Testis (tissue), 3 donors: ENCODE data around the gene CARS1. TPM values are rescaled to one million over a fixed set of nuclear protein-coding genes. Genes with fewer than 3 reads are reported as not detected.

Experiments used
- DNase-seq: peaks from one replicate; pipeline ENCODE4 v3.0.0-alpha.2; 2019
- H3K27ac ChIP-seq, 2 donors: fragments of 200-600 bp; sonication (generic); one replicate each; pipeline ENCODE4 v1.5.1; 2019
- H3K27me3 ChIP-seq: fragments of 200-600 bp; sonication (generic); one replicate; pipeline ENCODE4 v1.5.1; 2019
- H3K36me3 ChIP-seq: fragments of 200-600 bp; sonication (generic); one replicate; pipeline ENCODE4 v1.5.1; 2017; ENCODE audit warnings: low read depth; ENCODE audit errors: missing control alignments
- H3K4me1 ChIP-seq: fragments of 200-600 bp; sonication (generic); one replicate; pipeline ENCODE4 v1.5.1; 2019
- H3K4me3 ChIP-seq, 2 donors: fragments of 200-600 bp; sonication (generic); one replicate each; pipeline ENCODE4 v1.5.1; 2017 to 2019
- H3K9me3 ChIP-seq: fragments of 200-600 bp; sonication (generic); one replicate; pipeline ENCODE4 v1.5.1; 2017
- POLR2A ChIP-seq: fragments of 450-650 bp; IDR thresholded peaks from one replicate; pipeline ENCODE4 v1.6.1; 2017; ENCODE audit warnings: antibody characterized with exemption, mild to moderate bottlenecking, moderate library complexity
- WGBS, 2 donors: methylation state at CpG; one replicate each; pipeline ENCODE4 v1.1.5; 2018; 5-methylcytosine and 5-hydroxymethylcytosine counted together
- intact Hi-C: fragments of 100-400 bp; cut with DNase I; formaldehyde crosslinking; loops from one replicate; pipeline ENCODE4 v1.15.1; 2023; ENCODE audit warnings: low total_unique reads
- polyA plus RNA-seq: library from polyadenylated mRNA; stranded (reverse); fragments of 350-450 nt; fragmentation: Illumina TruSeq; extraction: RNeasy Lipid Tissue Mini Kit (QIAGEN cat#74804); gene quantifications from one replicate; pipeline ENCODE4 v1.2.3, GENCODE V29; 2014; ENCODE audit warnings: low read depth, low replicate concordance; ENCODE audit not compliant: insufficient read depth
- total RNA-seq, 2 donors: library from RNA; depleted of rRNA; stranded (reverse); fragments of >200 nt; gene quantifications; one replicate each; pipeline ENCODE4 v1.2.3, GENCODE V29; 2016
- TF ChIP-seq, protein P1 (sequence below), 3 experiments: fragments of 450-650 bp in 2 of 3; fragments of 200-600 bp in 1 of 3; sonication (generic) in 1 of 3; IDR thresholded peaks; one replicate each; pipeline ENCODE4 v1.5.1; 2016 to 2019; ENCODE audit warnings: antibody characterized with exemption in 3 of 3, mild to moderate bottlenecking in 2 of 3, moderate library complexity in 1 of 3

Gene CARS1
- total and polyA plus RNA-seq, 3 donors from 2014 or later: 34.8 to 48.2 (median 43.8) TPM

- Histone ChIP-seq H3K4me1 (no peaks in the 10 kb centered on the region), H3K36me3 (no peaks in the 10 kb centered on the region), H3K4me3 (no peak overlapping the region), H3K9me3 (no peaks in the 10 kb centered on the region), H3K27ac (no peak overlapping the region), H3K27me3 (no peaks in the 10 kb centered on the region)
- TF ChIP-seq POLR2A: no peak
- TF ChIP-seq, protein P1, sequence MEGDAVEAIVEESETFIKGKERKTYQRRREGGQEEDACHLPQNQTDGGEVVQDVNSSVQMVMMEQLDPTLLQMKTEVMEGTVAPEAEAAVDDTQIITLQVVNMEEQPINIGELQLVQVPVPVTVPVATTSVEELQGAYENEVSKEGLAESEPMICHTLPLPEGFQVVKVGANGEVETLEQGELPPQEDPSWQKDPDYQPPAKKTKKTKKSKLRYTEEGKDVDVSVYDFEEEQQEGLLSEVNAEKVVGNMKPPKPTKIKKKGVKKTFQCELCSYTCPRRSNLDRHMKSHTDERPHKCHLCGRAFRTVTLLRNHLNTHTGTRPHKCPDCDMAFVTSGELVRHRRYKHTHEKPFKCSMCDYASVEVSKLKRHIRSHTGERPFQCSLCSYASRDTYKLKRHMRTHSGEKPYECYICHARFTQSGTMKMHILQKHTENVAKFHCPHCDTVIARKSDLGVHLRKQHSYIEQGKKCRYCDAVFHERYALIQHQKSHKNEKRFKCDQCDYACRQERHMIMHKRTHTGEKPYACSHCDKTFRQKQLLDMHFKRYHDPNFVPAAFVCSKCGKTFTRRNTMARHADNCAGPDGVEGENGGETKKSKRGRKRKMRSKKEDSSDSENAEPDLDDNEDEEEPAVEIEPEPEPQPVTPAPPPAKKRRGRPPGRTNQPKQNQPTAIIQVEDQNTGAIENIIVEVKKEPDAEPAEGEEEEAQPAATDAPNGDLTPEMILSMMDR (IDR thresholded peaks at IDR 0.05): no peak
- DNase-seq: no peak
- intact Hi-C loops: no loop called here
- 70 to 73% methylated on average over 6 of the region's 6 CpGs for WGBS, 2 donors
These were observed 13.2 kb downstream of the CARS1 start for GRCh38 chr11:3044004-3044403.

DNA sequence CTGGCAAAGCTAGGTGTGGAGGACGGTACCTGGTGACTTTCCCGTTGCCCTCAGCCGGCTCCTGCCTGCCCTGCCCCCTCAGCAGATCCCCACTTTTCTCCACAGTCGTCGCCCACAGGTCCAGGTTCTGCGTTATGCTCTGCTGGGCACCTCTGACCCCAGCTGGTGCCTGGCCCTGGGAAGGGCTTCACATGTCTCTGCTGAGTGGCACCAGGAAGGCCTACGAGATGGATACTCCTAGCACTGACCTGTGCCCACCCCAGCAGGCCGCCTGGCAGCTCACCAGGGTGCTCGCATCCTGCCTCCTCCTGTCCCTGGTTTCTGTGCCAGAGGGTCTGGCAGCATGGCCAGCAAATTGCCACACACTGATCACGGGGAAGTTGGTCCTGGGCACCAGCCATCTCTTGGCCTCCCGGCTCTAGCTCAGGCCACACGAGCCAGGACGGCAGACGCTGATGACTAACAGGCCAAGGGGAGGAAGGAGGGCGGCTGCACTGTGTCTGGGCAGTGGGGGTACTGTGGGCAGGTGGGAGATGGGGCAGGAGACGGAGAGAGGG lies 13.8 kb downstream of the CARS1 start:
- intact Hi-C loops: no loop called here
- 85 to 91% methylated on average over 8 to 16 of the region's 16 CpGs for WGBS, 2 donors
- Histone ChIP-seq H3K27ac (no peak overlapping the region), H3K4me1 (no peaks in the 10 kb centered on the region), H3K4me3 (no peak overlapping the region), H3K27me3 (no peaks in the 10 kb centered on the region), H3K36me3 (no peaks in the 10 kb centered on the region), H3K9me3 (no peaks in the 10 kb centered on the region)
- no peak for DNase-seq
- no peak for TF ChIP-seq POLR2A
- TF ChIP-seq, protein P1 (IDR thresholded peaks at IDR 0.05): no peak

DNA sequence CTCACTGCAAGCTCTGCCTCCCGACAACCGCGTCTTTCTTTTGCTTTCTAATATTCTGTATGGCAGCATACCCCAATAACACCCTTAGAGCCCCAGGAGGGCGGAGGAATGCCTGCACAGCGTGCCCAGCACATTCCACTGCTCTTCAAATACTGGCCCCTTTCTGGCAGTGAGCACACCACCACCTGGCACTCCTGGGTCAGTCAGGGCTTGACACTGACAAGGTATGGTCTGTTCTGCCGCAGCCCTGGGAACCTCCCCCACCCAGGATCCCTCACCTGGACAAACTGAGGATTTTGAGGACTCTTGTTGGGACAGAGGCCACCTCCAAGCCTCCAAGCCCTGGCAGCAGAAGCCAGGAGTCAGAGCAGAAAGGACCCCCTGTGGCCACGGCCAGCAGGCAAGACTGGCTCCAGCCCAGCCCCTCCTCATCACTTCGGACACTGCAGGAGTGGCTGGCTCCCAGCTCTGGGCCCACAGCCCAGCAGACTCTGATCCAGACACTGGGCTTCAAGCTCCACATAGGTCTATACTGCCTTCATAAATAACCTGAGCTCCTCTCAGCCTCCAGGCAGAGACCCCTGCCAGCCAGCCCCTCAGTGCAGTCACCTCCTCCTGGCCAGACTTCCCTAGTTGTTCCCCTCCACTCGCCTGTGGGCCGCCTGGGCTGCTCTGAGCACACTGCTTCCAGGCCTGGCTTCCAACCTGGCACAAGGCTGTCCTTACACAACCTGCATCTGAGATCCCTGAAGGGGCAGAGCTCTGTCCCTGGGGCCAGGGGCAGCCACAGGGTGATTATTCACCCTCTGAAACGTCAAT lies 14.5 kb downstream of the CARS1 start:
- WGBS, 2 donors: 78 to 87% methylated on average over 9 to 11 of the region's 11 CpGs

GRCh38 chr11:3041699-3042441 lies 15.4 kb downstream of the CARS1 start:
- no peak for TF ChIP-seq POLR2A
- TF ChIP-seq, protein P1 (IDR thresholded peaks at IDR 0.05): no peak
- no peaks in the 10 kb centered on the region for H3K4me1 ChIP-seq
- H3K4me3 ChIP-seq: no peak overlapping the region
- H3K27me3 ChIP-seq: no peaks in the 10 kb centered on the region
- DNase-seq: no peak
- intact Hi-C loops: no loop called here
- no peaks in the 10 kb centered on the region for H3K36me3 ChIP-seq
- H3K9me3 ChIP-seq: no peaks in the 10 kb centered on the region
- 96% methylated on average over 13 to 17 of the region's 17 CpGs for WGBS, 2 donors
- H3K27ac ChIP-seq: no peak overlapping the region

More for the DNA sequence above, 14.5 kb downstream of the CARS1 start:
- Histone ChIP-seq H3K4me1 (no peaks in the 10 kb centered on the region), H3K4me3 (no peak overlapping the region), H3K27ac (no peak overlapping the region), H3K36me3 (no peaks in the 10 kb centered on the region), H3K9me3 (no peaks in the 10 kb centered on the region), H3K27me3 (no peaks in the 10 kb centered on the region)
- intact Hi-C loops: no loop called here
- no peak for DNase-seq
- no peak for TF ChIP-seq POLR2A
- TF ChIP-seq, protein P1 (IDR thresholded peaks at IDR 0.05): no peak
